K562 (cell line): ENCODE measurements around the gene RNF181. TPM values are rescaled to one million over a fixed set of nuclear protein-coding genes. Genes with fewer than 3 reads are reported as not detected.

ENCODE experiments used
- ATAC-seq: fragments of 200-7000 bp; cut with Tn5 transposase; 3 replicates; pipeline ENCODE4 v1.9.1; 2020; ENCODE audit warnings: moderate library complexity
- BruUV-seq: library from RNA; stranded (reverse); fragments of 400-500 nt; replicated peaks from 2 replicates; lab custom pipeline; 2021; lab: Mats Ljungman, UMichigan
- CTCF ChIA-PET: fragments of 300-600 bp; formaldehyde crosslinking; extraction: SDS; loops from one replicate; lab custom pipeline; 2021; ENCODE audit warnings: low intra/inter-chr PET ratio; lab: Yijun Ruan, JAX
- POLR2A ChIA-PET: fragments of 300-600, 350-650 bp; sonication (Branson Sonifier 250); formaldehyde crosslinking; extraction: SDS; loops from one replicate; lab custom pipeline; 2021; ENCODE audit warnings: antibody characterized with exemption, inconsistent platforms; lab: Yijun Ruan, JAX
- DNase-seq, 4 experiments: peaks; one replicate each; pipeline versions ENCODE4 v3.0.0 to v3.0.0-alpha.2; 2011 to 2018; ENCODE audit warnings: low spot score in 3 of 4, mixed read lengths in 3 of 4; ENCODE audit errors: extremely low read depth in 1 of 4
- FAIRE-seq: peaks from 2 replicates; lab custom pipeline; 2011; peaks lifted over from hg19 to GRCh38; lab: Jason Lieb, UNC
- H2AFZ ChIP-seq: 2 replicates; pipeline ENCODE4 v1.6.0; 2011; ENCODE audit warnings: low read depth, low read length, control low read depth, inconsistent platforms
- H3K27ac ChIP-seq: fragments of 200-600 bp; 3 replicates; pipeline ENCODE4 v1.8.0; 2011; ENCODE audit warnings: low read depth, mild to moderate bottlenecking, control low read depth, inconsistent platforms, low read length, moderate library complexity, mixed read lengths; ENCODE audit errors: extremely low read depth
- H3K27me3 ChIP-seq, 2 experiments: fragments of 300-600 bp in 1 of 2; 2 replicates in 1 of 2; 3 replicates in 1 of 2; pipeline versions ENCODE4 v1.6.0 to v1.8.0; 2011; ENCODE audit warnings: inconsistent platforms in 2 of 2, low read length in 2 of 2, mild to moderate bottlenecking in 1 of 2, mixed read lengths in 1 of 2, moderate library complexity in 1 of 2; ENCODE audit not compliant: control insufficient read depth in 2 of 2, insufficient read depth in 2 of 2
- H3K36me3 ChIP-seq: fragments of 300-600 bp; 3 replicates; pipeline ENCODE4 v1.8.0; 2011; ENCODE audit warnings: mild to moderate bottlenecking, low read length, inconsistent platforms; ENCODE audit not compliant: control insufficient read depth, insufficient read depth
- H3K4me1 ChIP-seq, 2 experiments: fragments of 200-600 bp in 1 of 2; replicated peaks in 1 of 2; 2 replicates in 1 of 2; 3 replicates in 1 of 2; pipeline versions ENCODE4 v1.5.1 to v1.8.0; 2011; ENCODE audit warnings: inconsistent platforms in 2 of 2, low read length in 2 of 2, mild to moderate bottlenecking in 1 of 2, mixed read lengths in 1 of 2, moderate library complexity in 1 of 2; ENCODE audit not compliant: control insufficient read depth in 2 of 2, insufficient read depth in 2 of 2
- H3K4me2 ChIP-seq: 2 replicates; pipeline ENCODE4 v1.6.1; 2011; ENCODE audit warnings: low read length, control low read depth, inconsistent platforms, mixed read lengths; ENCODE audit not compliant: insufficient read depth
- H3K4me3 ChIP-seq: fragments of 200-600 bp; sonication (generic), shearing (Covaris generic); 2 replicates; pipeline ENCODE4 v1.5.1; 2016; ENCODE audit warnings: control low read depth, inconsistent platforms
- H3K79me2 ChIP-seq: fragments of 200-600 bp; 3 replicates; pipeline ENCODE4 v1.8.0; 2011; ENCODE audit warnings: low read length, inconsistent platforms; ENCODE audit not compliant: control insufficient read depth, insufficient read depth
- H3K9ac ChIP-seq, 2 experiments: 2 replicates each; pipeline versions ENCODE4 v1.6.0 to v1.6.1; 2011; ENCODE audit warnings: low read depth in 2 of 2, low read length in 2 of 2, control low read depth in 1 of 2, inconsistent platforms in 1 of 2, mild to moderate bottlenecking in 1 of 2, mixed read lengths in 1 of 2; ENCODE audit not compliant: insufficient read depth in 1 of 2
- H3K9me1 ChIP-seq: one replicate; pipeline ENCODE4 v1.6.0; 2011; ENCODE audit warnings: inconsistent platforms, mild to moderate bottlenecking, low read length, moderate library complexity; ENCODE audit not compliant: control insufficient read depth, insufficient read depth
- H3K9me3 ChIP-seq: replicated peaks from 2 replicates; pipeline ENCODE4 v1.5.1; 2011; ENCODE audit warnings: low read depth, low read length, inconsistent platforms; ENCODE audit not compliant: control insufficient read depth, insufficient read depth
- H4K20me1 ChIP-seq: replicated peaks from 2 replicates; pipeline ENCODE4 v1.6.1; 2011; ENCODE audit warnings: low read length, inconsistent platforms, mixed read lengths; ENCODE audit not compliant: control insufficient read depth, insufficient read depth
- CBFB ChIP-seq: sonication (generic); formaldehyde crosslinking; IDR thresholded peaks from 2 replicates; pipeline ENCODE4 v1.4.0; 2020; ENCODE audit warnings: mild to moderate bottlenecking, missing genetic modification reagents
- HNRNPLL ChIP-seq: fragments of 200-400 bp; formaldehyde crosslinking; IDR thresholded peaks from 2 replicates; pipeline ENCODE4 v1.6.1; 2017; ENCODE audit warnings: low read length, low read depth, mild to moderate bottlenecking; ENCODE audit not compliant: poor library complexity, severe bottlenecking
- NRF1 ChIP-seq, 2 experiments: fragments of 450-650 bp; IDR thresholded peaks in 1 of 2; conservative IDR thresholded peaks in 1 of 2; 2 replicates each; pipeline ENCODE4 v1.6.1; 2014; ENCODE audit warnings: mild to moderate bottlenecking in 2 of 2
- RBBP5 ChIP-seq: fragments of 200-600 bp; sonication (generic); IDR thresholded peaks from 2 replicates; pipeline ENCODE4 v1.6.1; 2012; ENCODE audit warnings: borderline replicate concordance, mild to moderate bottlenecking, low read length, control low read depth, inconsistent platforms; ENCODE audit not compliant: insufficient read depth, poor library complexity, severe bottlenecking
- SRF ChIP-seq, 2 experiments: fragments of 250-450, 450-650 bp in 1 of 2; sonication (Bioruptor Pico) in 1 of 2; sonication (generic) in 1 of 2; formaldehyde crosslinking; IDR thresholded peaks; 2 replicates each; pipeline versions ENCODE4 v1.5.0 to v1.5.1; 2020 to 2022; ENCODE audit warnings: mild to moderate bottlenecking in 1 of 2, missing genetic modification reagents in 1 of 2
- TSC22D4 ChIP-seq: fragments of 450-650 bp; IDR thresholded peaks from 2 replicates; pipeline ENCODE4 v1.6.1; 2016; ENCODE audit warnings: missing genetic modification characterization, missing biosample characterization, control low read depth
- ZFP1 ChIP-seq: fragments of 450-650 bp; formaldehyde crosslinking; IDR thresholded peaks from 2 replicates; pipeline ENCODE4 v1.4.0; 2020; ENCODE audit warnings: mild to moderate bottlenecking, mixed read lengths
- ZNF23 ChIP-seq: fragments of 250-450 bp; sonication (Bioruptor Pico); IDR thresholded peaks from 2 replicates; pipeline ENCODE4 v1.4.0; 2020; ENCODE audit warnings: mild to moderate bottlenecking
- ZNF830 ChIP-seq: fragments of 250-450 bp; sonication (Bioruptor Pico); IDR thresholded peaks from 2 replicates; pipeline ENCODE4 v1.5.0; 2021; ENCODE audit warnings: mild to moderate bottlenecking
- WGBS: fragments of 100-300 bp; shearing (Covaris generic); methylation state at CpG from one replicate; pipeline ENCODE4 v1.1.6; 2016; ENCODE audit warnings: low coverage, mixed read lengths; ENCODE audit not compliant: insufficient coverage; ENCODE audit errors: missing lambda C conversion rate; 5-methylcytosine and 5-hydroxymethylcytosine counted together
- in situ Hi-C: fragments of 300-500 bp; cut with MboI; formaldehyde crosslinking; loops from 4 replicates; pipeline ENCODE4 v1.15.0; 2018; ENCODE audit warnings: inconsistent platforms, mixed read lengths
- intact Hi-C: fragments of 100-400 bp; cut with micrococcal nuclease; formaldehyde crosslinking; loops from 2 replicates; pipeline ENCODE4 v1.14.2; 2022
- polyA plus RNA-seq, 8 experiments: library from polyadenylated mRNA; depleted of rRNA in 4 of 8; stranded (reverse) in 5 of 8; unstranded in 3 of 8; fragments of >200 nt; fragmentation: Nextera tagmentation in 2 of 8; fragmentation: Illumina TruSeq in 1 of 8; extraction: Ambion mirVana in 2 of 8; extraction: Trizol in 1 of 8; gene quantifications; 2 replicates each; pipeline versions ENCODE4 v1.2.1 to v1.2.3, GENCODE V29; 2011 to 2014; ENCODE audit warnings: inconsistent platforms in 1 of 8, missing spikeins in 1 of 8
- total RNA-seq, 7 experiments: library from RNA; depleted of rRNA in 6 of 7; stranded (reverse); fragments of >200 nt in 6 of 7; fragmentation: Illumina TruSeq in 2 of 7; extraction: Trizol in 2 of 7; gene quantifications; 2 replicates each; pipeline versions ENCODE4 v1.2.1 to v1.2.3, GENCODE V29; 2011 to 2021; ENCODE audit warnings: low replicate concordance in 1 of 7
- TF ChIP-seq, protein P1 (sequence below), 3 experiments: fragments of 200-800 bp in 1 of 3; fragments of 250-450 bp in 1 of 3; fragments of 450-650 bp in 1 of 3; sonication (Bioruptor Pico) in 1 of 3; sonication (Bioruptor generic) in 1 of 3; formaldehyde crosslinking in 1 of 3; IDR thresholded peaks; 2 replicates each; pipeline versions ENCODE4 v1.6.1 to v1.8.0; 2016 to 2022; ENCODE audit warnings: mild to moderate bottlenecking in 2 of 3, missing genetic modification characterization in 2 of 3, missing compliant biosample characterization in 1 of 3, moderate library complexity in 1 of 3
- TF ChIP-seq, protein P2 (sequence below): sonication (generic); formaldehyde crosslinking; IDR thresholded peaks from 2 replicates; pipeline ENCODE4 v1.8.0; 2022; ENCODE audit warnings: mild to moderate bottlenecking, missing genetic modification reagents

Gene RNF181
- total and polyA plus RNA-seq, 9 of the 15 experiments (the other 6 are each of a cell fraction or from before 2014, with no cell fraction given), result 139 to 492 (median 253) TPM

GRCh38 chr2:85566265-85566664 is 29.3 kb upstream of the RNF181 start:
- BruUV-seq, result no TSS peak
- Histone ChIP-seq H2AFZ (no peak overlapping the region), H3K4me3 (no peak overlapping the region), H3K27me3 (no peaks in the 10 kb centered on the region), H3K9ac (no peak overlapping the region), H3K9me3 (no peaks in the 10 kb centered on the region), H3K4me1 (peaks cover 9 to 18% of the 10 kb centered on the region in 2 experiments), H3K9me1 (no peaks in the 10 kb centered on the region), H4K20me1 (no peaks in the 10 kb centered on the region), H3K79me2 (peaks cover 3% of the 10 kb centered on the region; the same call in 2 of the 3 replicates), H3K4me2 (no peak overlapping the region), H3K27ac (no peak overlapping the region), H3K36me3 (no peaks in the 10 kb centered on the region)
- ChIA-PET CTCF (no interaction called here), POLR2A (interaction anchor here (0.9 to 1.4 kb wide), 3 partner anchors 10 to 18 kb away, joined by 3 to 8 read pairs (median 3); partner anchors contain the start of gene VAMP8)
- FAIRE-seq, result no peak
- intact Hi-C loops (no loop called here), in situ Hi-C loops (no loop called here)
- DNase-seq, result no peak
- 47% methylated on average over 4 of the region's 4 CpGs for WGBS
- TF ChIP-seq NRF1 (conservative IDR thresholded peaks at IDR 0.05 in 1 of 2, IDR thresholded peaks at IDR 0.05 in 1 of 2) (no peak), ZFP1 (no peak), TSC22D4 (no peak), RBBP5 (no peak), CBFB (CRISPR knock-in tag) (no peak), ZNF23 (CRISPR knock-in tag) (no peak)
- ATAC-seq, result no peak

GRCh38 chr2:85575739-85576138 is 19.8 kb upstream of the RNF181 start:
- Histone ChIP-seq H4K20me1 (no peaks in the 10 kb centered on the region), H3K4me3 (no peak overlapping the region), H2AFZ (no peak overlapping the region), H3K27me3 (no peaks in the 10 kb centered on the region), H3K79me2 (peaks cover 30% of the 10 kb centered on the region), H3K27ac (no peak overlapping the region), H3K9me3 (no peaks in the 10 kb centered on the region), H3K36me3 (peaks cover 6% of the 10 kb centered on the region; the same call in 1 of the 3 replicates), H3K9ac (no peak overlapping the region), H3K4me2 (no peak overlapping the region), H3K4me1 (peaks cover 16 to 30% of the 10 kb centered on the region in 2 experiments), H3K9me1 (no peaks in the 10 kb centered on the region)
- FAIRE-seq (no peak), DNase-seq (no peak), ATAC-seq (no peak)
- ChIA-PET CTCF (no interaction called here), POLR2A (interaction anchor here (1.0 to 1.2 kb wide), 2 partner anchors 14 to 40 kb away, joined by 3 to 4 read pairs; partner anchors contain the start of genes GGCX and USP39)
- intact Hi-C loops, result loop anchor here (5.0 kb wide), 1 partner anchor 37 kb away; the partner anchor contains the start of gene C2orf68
- WGBS, result 73% methylated on average over 8 of the region's 8 CpGs
- in situ Hi-C loops, result no loop called here
- TF ChIP-seq, protein P1, sequence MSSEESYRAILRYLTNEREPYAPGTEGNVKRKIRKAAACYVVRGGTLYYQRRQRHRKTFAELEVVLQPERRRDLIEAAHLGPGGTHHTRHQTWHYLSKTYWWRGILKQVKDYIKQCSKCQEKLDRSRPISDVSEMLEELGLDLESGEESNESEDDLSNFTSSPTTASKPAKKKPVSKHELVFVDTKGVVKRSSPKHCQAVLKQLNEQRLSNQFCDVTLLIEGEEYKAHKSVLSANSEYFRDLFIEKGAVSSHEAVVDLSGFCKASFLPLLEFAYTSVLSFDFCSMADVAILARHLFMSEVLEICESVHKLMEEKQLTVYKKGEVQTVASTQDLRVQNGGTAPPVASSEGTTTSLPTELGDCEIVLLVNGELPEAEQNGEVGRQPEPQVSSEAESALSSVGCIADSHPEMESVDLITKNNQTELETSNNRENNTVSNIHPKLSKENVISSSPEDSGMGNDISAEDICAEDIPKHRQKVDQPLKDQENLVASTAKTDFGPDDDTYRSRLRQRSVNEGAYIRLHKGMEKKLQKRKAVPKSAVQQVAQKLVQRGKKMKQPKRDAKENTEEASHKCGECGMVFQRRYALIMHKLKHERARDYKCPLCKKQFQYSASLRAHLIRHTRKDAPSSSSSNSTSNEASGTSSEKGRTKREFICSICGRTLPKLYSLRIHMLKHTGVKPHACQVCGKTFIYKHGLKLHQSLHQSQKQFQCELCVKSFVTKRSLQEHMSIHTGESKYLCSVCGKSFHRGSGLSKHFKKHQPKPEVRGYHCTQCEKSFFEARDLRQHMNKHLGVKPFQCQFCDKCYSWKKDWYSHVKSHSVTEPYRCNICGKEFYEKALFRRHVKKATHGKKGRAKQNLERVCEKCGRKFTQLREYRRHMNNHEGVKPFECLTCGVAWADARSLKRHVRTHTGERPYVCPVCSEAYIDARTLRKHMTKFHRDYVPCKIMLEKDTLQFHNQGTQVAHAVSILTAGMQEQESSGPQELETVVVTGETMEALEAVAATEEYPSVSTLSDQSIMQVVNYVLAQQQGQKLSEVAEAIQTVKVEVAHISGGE (CRISPR knock-in tag; IDR thresholded peaks at IDR 0.05), result no peak
- TF ChIP-seq, protein P2, sequence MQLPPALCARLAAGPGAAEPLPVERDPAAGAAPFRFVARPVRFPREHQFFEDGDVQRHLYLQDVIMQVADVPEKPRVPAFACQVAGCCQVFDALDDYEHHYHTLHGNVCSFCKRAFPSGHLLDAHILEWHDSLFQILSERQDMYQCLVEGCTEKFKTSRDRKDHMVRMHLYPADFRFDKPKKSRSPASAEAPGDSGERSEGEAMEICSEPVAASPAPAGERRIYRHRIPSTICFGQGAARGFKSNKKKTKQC, result no peak
- TF ChIP-seq SRF (CRISPR knock-in tag; IDR thresholded peaks at IDR 0.05), result no peak
- TF ChIP-seq HNRNPLL, result no peak
- TF ChIP-seq ZNF830 (CRISPR knock-in tag), result no peak
- BruUV-seq, result no TSS peak
